ENCODE measurements around the gene KCNG1.

The KCNG1 gene

DNA sequence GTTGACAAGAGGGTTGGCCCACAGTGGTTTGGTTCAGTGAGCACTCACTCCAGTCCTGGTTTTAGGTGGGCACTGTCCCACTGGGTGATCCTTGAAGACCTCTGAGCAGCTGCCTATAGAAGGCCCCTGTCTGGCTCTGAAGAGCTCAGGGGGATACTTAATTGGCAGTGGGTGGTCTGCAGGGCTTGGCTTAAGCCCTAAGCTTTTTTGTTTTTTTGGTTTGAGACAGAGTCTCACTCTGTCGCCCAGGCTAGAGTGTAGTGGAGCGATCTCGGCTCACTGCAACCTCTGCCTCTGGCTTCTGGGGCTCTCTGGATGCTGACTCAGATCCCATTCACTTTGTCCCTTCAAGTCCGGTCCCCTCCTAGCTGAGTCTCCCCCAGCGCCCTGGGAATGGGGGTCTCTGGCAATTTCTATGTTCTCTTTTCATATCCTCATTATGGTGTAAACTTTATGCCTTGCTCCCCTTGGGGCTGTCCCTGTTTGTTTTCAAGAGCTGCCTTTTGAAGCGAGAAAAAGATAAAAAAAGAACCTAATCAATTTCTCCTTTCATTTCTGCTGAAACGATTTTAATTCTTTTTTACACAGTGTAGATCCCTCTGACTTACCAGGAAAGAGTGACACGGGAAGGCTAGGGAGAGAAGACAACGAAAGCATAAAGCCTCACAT lies 12.2 kb upstream of the KCNG1 start:
- DNase-seq (ENCODE audit: low spot score): no peak

DNA sequence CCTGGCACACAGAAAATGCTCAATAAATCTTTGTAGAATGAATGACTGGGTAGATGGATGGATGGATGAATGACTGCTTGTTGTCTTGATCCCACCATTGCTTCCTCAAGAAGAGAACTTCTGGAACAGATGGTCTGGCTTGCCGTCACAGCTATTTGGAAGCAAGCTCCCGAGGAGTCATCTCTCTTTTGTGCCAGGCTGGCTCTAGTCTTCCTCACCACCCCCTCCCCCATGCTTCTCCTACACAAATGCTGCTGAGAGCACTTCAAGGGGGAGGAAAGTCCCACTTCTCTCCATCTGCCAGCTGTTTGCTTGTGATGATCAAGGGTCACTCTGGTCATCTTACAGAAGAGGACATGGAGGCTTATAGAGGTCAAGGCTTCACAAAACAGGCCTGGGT lies 11.6 kb upstream of the KCNG1 start:
- no peak for DNase-seq (ENCODE audit: low spot score)

DNA sequence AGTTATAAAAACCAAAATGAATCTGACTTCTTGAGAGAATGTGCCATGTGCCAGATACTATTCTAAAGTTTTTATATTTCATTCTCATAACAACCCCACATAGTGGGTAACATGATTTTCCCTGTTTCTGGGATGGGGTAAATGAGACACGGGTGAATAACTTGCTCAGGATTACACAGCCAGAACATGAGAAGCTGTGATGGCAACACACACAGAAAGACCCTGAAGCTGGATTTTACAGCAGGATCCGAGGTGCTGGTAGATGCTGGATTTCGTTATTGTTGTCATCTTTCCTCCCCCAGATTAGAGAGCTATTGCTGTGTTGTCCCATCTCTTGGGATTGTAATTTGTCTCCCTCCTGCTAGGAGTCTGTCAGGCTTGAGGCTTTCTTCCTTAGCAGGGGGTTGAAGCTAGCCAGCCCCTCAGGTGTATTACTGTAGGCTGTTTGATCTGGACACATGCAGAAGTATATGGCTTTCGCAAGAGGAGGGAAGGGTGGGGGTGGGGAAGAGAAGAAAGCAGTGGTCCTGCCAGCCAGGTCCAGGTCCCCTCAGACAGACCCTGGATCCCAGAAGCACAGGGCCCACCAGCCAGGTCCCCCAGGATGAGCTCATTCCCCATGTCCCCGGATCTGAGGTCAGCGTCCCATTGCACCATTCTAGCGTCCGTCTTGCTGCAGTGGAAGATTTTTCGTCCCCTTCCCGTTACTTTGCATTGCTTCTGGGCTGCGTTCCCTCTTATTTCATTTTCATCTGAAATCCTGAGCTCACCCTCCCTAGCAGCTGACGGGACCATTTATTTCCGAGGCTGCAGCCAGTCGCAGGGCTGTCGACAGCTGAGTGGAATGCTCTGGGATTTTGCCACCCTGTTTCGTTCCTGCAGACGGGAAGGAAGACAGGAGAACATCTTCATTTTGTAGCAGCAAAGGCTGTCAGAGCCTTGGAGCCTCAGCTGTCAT lies 7.3 kb upstream of the KCNG1 start:
- peak; percentile 69 for DNase-seq (ENCODE audit: low spot score)

DNA sequence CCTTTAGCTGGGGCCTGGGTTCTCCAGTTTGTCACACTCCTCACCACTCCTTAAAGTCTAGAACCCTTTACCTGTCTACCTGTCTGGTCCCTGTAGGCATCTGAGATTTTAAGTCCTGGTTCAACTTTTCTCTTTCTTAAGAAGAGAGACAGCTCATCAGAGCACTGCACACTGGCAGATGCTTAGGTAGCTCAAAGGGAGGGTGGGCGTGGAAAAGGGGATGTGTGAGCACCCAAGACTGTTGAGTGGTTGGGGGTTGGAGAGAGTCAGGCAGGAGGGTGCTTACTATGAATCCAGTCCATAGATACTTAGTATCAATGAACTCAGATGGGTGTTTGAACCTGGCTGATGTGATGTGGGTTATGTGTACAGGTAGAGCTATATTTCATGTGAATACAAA lies 6.6 kb upstream of the KCNG1 start:
- no peak for DNase-seq (ENCODE audit: low spot score)

DNA sequence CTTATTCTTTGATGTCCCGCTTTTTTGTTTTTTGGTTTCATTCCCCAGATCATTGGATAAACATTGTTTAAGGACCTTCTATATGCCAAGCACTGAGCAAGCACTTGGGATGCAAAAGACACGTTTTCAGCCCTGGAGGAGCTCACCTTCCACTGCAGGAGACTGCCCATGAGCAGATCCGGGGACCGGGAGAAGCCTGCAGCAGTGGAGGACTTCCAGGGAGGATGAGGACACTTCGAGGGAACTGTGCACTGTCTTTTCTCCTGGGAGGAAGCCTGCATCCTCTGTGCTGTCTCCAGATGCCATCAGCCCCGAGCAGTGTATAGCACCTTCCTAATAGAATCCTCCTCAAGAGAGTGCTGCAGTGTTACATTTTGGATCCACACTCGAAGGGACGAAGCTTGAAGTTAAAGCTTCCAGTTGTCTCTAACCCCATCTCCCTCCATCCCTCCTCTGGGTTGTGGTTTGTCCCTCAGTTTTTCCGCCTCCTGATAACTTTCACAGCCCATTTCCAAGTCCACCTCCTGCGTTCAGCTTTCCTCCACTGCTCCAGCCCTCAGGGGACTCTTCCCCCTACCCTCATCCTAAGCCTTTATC lies 5.8 kb upstream of the KCNG1 start:
- no peak for DNase-seq (ENCODE audit: low spot score)

DNA sequence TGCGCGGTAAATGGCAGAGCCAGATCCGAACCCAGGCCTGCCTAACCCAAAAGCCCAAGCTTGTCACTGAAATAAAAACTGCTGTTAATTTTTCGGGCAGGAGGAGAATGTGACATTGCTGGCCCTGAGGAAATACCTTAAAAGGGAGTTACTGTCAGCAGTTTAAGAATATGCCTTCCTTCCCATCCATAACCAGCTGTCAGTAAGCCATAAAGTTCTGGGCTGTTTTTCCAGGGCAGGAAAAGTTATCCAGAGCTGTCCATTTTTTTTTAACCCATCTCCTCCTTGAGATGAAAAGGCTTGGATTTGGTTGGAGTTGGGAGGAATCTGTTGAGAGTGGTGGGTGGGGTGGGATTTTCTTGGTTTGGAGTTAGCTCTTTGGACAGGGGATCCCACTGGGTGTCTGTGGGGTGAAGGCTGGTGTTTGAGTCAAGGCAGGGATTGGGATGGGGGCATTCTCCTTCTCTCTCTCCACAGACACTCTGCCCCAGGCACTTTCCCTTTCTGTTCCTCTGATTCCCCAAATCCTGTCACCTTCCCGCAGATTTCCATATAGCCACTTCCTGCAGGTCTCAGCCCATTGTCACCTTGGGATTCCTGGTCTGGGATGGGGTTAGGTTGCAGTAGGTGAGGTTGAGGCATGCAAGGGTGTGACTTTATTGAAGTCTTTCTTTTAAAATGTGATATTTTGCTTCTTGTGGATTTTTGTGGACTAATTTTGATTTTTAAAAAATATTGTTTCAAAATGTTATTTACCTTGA lies 4.3 kb upstream of the KCNG1 start:
- no peak for DNase-seq (ENCODE audit: low spot score)

DNA sequence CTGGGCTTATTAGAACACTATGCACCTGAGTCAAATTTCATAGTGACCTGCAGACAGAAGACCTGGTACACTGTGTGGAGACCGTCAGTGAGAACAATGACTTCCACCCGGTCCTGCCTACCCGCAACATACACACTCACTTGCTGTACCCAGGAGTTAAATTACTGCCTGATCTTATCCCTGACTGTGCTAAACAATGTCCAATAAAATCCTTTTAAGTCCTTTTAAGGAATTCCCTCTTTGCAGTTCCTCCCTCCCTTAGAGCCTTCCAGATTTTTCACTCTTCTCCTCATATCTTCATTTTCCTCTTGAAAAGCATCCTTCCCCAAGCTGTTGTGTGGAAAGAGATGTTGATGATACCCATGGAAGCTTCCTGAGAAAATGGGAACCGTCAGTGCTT lies 3.4 kb upstream of the KCNG1 start:
- no peak for DNase-seq (ENCODE audit: low spot score)

DNA sequence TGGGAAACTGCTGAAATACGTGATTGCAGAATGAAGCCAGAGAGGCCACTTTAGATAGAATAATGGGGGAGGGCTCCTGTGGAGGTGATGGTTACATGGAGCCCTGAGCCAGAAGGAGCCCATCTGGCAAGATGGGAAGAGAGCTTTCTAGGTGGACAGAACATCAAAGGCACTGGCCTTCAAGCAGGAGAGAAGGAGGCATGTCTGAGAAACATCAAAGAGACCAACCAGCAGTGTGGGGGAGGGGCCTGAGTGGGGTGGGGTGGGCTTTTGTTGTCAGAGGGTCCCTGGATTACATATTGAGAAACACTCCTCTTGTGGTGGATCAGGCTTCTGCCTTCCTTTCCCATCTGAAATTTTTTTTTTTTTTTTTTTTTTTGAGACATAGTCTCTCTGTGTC lies 1.9 kb upstream of the KCNG1 start:
- no peak for DNase-seq (ENCODE audit: low spot score)

DNA sequence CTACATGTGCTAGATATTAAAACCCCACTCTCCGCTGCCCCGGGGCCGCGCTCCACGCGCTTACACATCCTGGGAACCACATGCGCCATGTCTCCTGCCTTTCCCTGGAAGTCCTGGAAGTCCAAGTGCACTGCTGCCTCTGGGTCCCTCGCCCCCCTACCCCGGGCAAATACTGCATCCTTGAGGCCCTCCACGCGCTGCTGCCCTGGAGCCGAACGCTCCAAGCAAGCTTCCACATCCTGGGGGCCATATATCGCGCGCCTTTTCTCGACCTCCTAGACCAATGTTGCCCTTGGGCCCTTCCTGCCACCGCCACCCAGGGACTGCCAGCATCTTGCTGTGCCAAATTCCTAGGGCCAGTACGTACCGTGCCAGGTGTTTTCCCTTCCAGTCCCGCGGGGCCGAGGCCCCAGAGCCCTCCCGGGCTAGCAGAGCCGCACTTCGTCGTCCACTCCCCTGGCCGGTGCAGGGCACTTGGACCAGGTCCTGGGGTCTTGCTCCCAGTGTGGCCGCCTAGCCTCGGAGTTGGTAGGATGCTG lies 779 bp upstream of the KCNG1 start:
- DNase-seq (ENCODE audit: low spot score): no peak

DNA sequence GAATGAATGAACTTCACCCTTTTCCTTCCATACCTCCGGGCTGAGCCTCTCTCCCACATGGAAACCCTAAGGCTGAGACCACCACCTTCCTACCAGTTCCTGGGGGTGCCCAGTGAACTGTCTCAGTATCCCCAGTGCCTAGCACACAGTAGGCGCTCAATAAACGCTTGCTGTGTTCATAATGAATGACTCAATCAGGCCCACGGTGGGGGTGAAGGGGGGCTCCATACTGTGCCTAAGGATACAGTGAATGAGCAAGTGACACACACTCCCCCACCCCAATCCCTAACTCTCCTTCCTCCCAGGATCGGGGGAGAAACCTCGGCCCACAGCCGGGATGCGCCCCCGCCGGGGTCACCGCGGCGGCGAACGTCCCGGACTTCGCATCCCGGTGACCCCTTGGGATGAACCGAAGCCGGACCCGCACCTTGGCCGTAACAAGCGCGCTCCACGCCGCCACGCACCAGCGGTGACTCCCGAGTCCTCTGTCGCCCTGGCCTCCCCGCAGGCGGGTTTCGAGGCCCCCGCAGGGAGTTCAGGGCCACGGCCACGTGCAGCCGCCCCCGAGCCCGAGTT lies 592 bp downstream of the KCNG1 start:
- no peak for DNase-seq (ENCODE audit: low spot score)

DNA sequence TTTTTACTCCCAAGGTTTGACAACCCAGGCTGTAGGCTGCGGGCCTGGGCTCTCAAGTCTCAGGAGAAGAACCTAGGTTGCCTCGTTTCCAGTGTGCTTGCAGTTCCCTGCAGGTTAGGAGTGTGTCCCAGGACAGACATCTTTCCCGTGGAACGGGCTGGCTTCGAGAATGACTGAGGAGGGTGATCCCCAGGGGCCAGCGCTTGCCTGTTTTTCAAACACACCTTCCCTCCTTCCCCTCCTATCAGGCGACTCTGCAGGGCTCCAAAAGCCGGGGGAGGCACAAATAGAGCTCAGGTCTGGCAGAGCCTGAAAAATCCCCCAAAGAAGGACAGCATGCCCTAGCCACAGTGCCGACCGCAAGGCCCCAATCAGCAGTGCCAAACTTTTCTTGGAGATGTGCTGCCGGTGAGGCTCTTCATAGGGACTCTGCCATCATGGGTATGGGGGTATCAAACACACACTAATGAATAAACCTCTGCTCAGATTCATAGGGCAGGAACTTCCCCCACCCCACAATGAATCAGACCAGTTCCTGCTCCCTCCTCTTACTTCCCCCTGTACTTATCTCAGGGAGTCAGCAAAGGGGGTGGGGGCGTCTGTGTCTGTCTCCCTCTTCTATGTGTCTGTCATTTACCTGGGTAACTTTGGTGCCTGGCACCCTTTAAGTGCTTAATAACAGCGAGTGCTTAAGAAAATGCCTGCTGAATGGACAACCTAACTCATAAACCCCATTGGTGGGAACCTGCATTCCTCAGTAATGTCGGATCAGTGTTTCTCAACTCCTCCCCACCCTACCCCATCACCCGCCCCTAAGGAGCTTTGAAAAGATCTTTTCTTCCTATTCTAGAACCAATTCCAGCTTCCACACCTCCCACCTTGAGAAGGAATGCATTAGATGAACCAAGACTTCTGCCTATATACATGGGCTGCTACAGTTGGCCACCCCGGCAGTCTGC lies 1.6 kb downstream of the KCNG1 start:
- no peak for DNase-seq (ENCODE audit: low spot score)

DNA sequence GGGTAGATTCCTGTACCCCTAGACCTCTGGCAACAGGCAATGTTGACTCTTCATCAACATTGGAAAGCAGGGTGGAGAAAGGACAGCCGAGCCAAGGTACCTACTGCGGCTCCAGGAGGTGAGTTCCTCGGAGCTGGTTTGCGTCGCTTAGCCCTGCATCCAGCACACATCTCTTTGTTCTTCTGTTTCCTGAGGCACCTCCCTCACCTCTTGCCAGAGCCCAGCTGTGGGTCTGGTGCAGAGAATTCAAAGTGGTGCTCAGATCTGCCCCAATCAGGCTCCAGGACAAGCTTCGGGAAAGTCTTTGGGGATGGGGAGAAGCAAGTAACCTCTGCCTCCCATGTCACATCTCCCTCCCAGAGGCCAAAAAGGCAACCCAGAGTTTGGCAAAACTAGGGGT lies 2.2 kb downstream of the KCNG1 start:
- DNase-seq (ENCODE audit: low spot score): no peak

DNA sequence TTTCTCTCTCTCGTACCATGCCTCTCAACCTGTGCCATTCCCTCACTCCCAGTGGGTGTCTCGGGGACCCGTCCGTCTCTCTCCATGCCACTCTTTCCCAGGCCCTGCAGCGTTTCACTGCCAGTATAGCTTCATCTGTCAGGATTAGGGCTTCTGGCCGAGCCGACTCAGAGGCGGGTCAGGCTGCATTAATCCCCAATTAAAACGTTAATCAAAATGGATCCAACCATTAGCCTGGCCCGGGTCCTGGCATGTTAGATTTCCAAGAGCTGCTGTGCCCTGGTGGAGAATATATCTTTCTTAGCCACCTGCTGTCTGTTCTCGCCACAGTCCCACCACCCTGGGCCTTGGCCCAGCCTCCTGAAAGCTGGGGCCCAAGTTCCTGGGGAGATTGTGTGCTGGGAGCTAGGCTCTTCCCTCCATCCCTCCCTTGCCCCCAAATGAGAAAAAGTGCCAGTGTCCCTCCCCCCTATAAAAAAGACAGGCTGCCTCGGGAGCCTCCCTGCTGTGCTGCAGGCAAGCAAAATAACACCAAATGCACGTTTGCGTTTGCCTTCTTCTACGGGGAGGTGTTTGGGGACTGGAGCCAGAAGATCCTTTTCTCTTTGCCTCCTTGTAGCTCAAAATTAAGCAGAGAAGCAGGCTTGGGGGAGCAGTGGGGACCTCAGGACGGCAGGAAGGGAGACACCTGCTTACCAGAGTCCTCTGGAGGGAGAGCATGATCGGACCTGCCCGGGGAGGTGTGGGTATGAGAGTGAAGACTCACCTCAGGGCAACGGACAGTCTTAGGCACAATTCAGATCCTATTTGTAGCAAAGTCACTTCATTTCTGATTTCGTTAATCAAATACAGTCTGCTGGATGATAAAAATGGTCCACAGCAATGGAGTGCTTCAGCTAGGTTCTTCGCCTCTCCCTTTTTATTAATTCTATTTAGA lies 3.0 kb downstream of the KCNG1 start:
- no peak for DNase-seq (ENCODE audit: low spot score)

DNA sequence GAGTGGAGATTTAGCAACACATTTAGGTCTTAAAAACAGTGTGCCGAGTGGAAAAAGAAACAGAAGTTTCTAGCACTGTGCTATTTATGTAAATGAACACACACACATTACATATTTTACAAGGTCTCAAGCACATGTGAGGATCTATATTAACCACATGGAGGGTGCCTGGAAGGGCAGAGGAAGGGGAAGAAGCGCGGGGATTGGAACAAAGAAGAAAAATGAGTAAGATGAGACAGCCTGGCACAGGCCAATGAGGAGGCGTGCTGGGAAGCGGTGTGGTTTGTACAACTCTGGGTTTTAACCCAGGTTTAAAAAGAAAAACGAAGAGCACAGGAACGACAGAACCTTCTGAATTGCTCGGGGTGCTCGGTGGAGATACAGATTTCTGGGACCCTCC lies 5.7 kb downstream of the KCNG1 start:
- no peak for DNase-seq (ENCODE audit: low spot score)

DNA sequence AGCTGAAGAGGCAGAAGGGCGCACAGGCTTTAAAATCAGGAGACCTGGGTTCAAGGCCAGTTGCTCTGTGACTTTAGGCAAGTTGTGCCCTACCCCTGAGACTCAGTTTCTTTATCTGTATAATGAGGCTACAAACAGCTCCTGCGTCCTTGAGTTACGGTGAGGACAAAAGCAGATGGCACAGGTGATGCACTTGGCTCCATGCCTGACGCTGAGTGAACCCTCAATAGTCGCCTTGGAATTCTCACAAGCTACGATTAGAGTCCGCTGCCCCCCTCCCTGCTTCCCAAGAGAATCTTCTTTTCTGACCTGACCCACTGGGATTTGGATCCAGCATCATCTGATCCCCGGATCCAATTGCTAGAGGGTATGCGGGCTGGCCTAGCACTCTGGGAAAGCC lies 6.4 kb downstream of the KCNG1 start:
- DNase-seq (ENCODE audit: low spot score): no peak

DNA sequence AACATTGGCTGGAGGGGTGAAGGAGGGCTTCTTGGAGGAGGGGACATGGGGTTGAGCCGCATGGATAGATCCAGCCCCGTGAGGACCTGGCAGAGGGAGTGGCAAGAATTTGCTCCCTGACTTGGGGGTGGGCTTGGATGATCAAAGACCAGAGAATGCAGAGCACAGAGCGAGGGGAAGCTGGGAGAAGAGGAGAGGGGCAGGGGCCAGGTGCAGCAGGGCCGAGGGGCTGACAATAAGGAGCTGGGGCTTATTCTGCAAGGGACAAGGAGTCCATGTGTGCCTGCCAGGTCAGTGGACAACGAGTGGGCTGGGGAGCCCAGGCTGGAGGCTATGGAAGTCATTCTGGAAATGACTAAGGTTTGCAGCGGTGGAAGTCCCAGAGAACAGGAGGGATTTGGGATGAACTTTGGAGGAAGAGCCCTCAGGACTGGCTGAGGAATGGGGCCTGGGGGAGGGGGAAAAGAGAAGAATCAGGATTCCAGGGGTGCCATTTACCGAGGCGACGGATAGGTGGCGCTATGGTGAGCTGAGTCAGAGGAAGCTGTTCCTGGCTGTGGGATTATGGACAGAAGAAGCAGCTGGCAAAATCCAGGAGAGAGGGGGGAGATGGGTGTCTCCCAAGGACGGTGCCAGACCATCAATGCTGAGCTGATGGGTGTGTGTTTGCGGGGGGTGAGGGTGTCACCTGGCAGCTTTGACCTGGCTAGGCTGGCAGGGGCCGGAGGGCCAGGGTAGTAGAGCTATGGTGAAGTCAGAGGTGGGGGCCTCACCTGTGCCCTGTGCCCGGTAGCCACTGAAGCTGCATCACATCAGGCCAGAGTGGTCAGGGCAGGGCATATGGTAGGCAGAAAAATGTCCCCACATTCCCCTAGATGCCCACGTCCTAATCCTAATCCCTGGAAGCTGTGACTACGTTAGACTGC lies 7.8 kb downstream of the KCNG1 start:
- DNase-seq (ENCODE audit: low spot score): peak; percentile 89

DNA sequence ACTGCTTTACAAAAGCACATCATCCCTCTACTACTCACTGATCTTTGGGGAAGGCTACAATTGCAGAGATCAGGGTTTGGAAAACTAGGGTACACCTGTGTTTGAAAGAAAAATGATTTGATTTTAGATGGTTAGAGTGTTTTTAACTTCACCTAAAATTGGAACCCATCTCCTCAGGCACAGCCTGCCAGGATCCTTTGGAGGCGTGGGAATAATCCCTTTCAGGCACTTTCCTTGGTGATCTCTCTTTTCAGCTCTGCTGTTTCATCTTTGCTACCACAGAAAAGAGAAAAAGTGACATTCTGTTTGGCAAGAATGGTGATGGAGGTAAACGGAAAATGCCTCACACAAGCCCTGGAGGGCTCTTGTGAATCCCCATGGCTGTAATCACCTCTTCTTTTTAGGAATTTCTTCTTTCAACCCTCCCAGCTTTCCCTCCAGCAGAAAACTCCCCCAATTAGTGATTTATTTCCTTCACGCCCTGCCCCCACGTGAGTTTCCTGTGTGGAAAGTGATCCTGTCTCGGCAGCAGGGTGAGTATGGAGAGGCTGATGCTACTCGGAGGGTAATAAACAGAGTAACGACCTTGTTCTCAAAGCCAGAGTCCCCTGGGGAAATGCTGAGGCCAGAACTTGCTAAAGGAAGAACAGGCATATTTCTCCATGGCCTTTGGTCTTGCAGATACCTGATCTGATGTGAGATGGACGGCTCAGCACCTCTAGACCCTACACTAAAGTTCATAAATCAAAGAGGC lies 9.2 kb downstream of the KCNG1 start:
- DNase-seq (ENCODE audit: low spot score): no peak

DNA sequence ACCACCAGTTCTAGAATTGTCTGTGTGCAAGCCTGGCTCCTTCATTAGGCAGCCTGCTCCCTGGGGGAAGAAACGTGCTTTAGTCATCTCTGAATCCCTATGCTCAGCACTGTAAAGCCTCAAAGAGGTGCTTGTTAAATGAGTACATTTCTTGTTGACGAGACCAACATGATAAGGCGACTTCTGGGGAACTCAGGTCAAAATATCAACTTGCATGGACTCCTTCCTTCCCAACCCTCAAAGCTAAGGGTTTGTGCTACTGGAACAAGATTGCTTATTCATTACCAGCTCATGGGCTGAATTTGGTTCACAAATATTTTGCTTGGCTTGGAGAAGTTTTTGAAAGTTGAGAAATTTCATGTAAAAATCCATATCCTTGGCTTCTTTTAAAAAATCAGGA lies 10.6 kb downstream of the KCNG1 start:
- DNase-seq (ENCODE audit: low spot score): no peak
